ENCODE measurements around the gene ARHGAP22.

ARHGAP22 gene

GRCh38 chr10:48526846-48527505 is 77.9 kb downstream of the ARHGAP22 start:
- DNase-seq, result no peak

GRCh38 chr10:48526011-48526821 is 78.7 kb downstream of the ARHGAP22 start:
- no peak for DNase-seq

- DNase-seq, result no peak
Measured at GRCh38 chr10:48525113-48525512, 79.8 kb downstream of the ARHGAP22 start.

GRCh38 chr10:48523820-48524758 is 80.8 kb downstream of the ARHGAP22 start:
- DNase-seq, result no peak

- no peak for DNase-seq
Measured at GRCh38 chr10:48523212-48523819, 81.6 kb downstream of the ARHGAP22 start.

- no peak for DNase-seq
Measured at GRCh38 chr10:48522011-48522765, 82.7 kb downstream of the ARHGAP22 start.

- DNase-seq, result no peak
Measured at GRCh38 chr10:48520594-48520993, 84.3 kb downstream of the ARHGAP22 start.

GRCh38 chr10:48520184-48520506 is 84.7 kb downstream of the ARHGAP22 start:
- DNase-seq, result no peak

GRCh38 chr10:48519481-48520183 is 85.2 kb downstream of the ARHGAP22 start:
- no peak for DNase-seq

GRCh38 chr10:48518986-48519385 is 85.9 kb downstream of the ARHGAP22 start:
- DNase-seq, result no peak

- no peak for DNase-seq
Measured at GRCh38 chr10:48517911-48518811, 86.7 kb downstream of the ARHGAP22 start.

- no peak for DNase-seq
Measured at GRCh38 chr10:48517482-48517881, 87.4 kb downstream of the ARHGAP22 start.

GRCh38 chr10:48516911-48517310 is 88.0 kb downstream of the ARHGAP22 start:
- DNase-seq, result no peak

GRCh38 chr10:48514916-48515315 is 90.0 kb downstream of the ARHGAP22 start:
- DNase-seq, result no peak

- DNase-seq, result no peak
Measured at GRCh38 chr10:48514255-48514654, 90.6 kb downstream of the ARHGAP22 start.

GRCh38 chr10:48512861-48513260 is 92.0 kb downstream of the ARHGAP22 start:
- DNase-seq, result no peak

GRCh38 chr10:48511875-48512231 is 93.0 kb downstream of the ARHGAP22 start:
- no peak for DNase-seq

- DNase-seq, result no peak
Measured at GRCh38 chr10:48511066-48511874, 93.6 kb downstream of the ARHGAP22 start.

GRCh38 chr10:48509974-48510692 is 94.7 kb downstream of the ARHGAP22 start:
- no peak for DNase-seq
